Neutrophil (primary cell): ENCODE results near the gene KLF7.
A peak's percentile ranks its signal among the peaks of the same experiment; 100 is the strongest.

Experiments used
- H3K27ac ChIP-seq: fragments of 200-600 bp; sonication (generic); 2 replicates; pipeline ENCODE4 v1.5.1; 2016; ENCODE audit warnings: mild to moderate bottlenecking, moderate library complexity
- H3K27me3 ChIP-seq: fragments of 200-600 bp; sonication (generic); 2 replicates; pipeline ENCODE4 v1.6.0; 2016; ENCODE audit warnings: mild to moderate bottlenecking
- H3K36me3 ChIP-seq: fragments of 200-600 bp; sonication (generic); 2 replicates; pipeline ENCODE4 v1.5.1; 2017
- H3K4me1 ChIP-seq, 2 experiments: fragments of 200-600 bp in 1 of 2; sonication (generic) in 1 of 2; 1 replicate in 1 of 2; 2 replicates in 1 of 2; pipeline versions ENCODE4 v1.5.1 to v1.6.1; 2013 to 2016; ENCODE audit warnings: low read depth in 1 of 2, low read length in 1 of 2, mild to moderate bottlenecking in 1 of 2, moderate library complexity in 1 of 2; ENCODE audit not compliant: control insufficient read depth in 1 of 2, insufficient read depth in 1 of 2
- H3K4me3 ChIP-seq, 2 experiments: fragments of 200-600 bp in 1 of 2; sonication (generic) in 1 of 2; 1 replicate in 1 of 2; 2 replicates in 1 of 2; pipeline ENCODE4 v1.5.1; 2013 to 2016; ENCODE audit warnings: low read depth in 1 of 2, low read length in 1 of 2, mild to moderate bottlenecking in 1 of 2, moderate library complexity in 1 of 2
- H3K9me3 ChIP-seq: fragments of 200-600 bp; sonication (generic); 2 replicates; pipeline ENCODE4 v1.5.1; 2016
- CTCF ChIP-seq: fragments of 200-600 bp; sonication (generic); IDR thresholded peaks from 2 replicates; pipeline ENCODE4 v1.5.1; 2016; ENCODE audit warnings: antibody characterized with exemption

KLF7 gene

GRCh38 chr2:207115715-207116364 is 49.9 kb downstream of the KLF7 start:
- TF ChIP-seq CTCF: no peak
- Histone ChIP-seq H3K36me3 (peaks cover 30% of the 10 kb centered on the region), H3K27me3 (no peaks in the 10 kb centered on the region), H3K4me3 (no peak overlapping the region), H3K4me1 (peaks cover 17 to 23% of the 10 kb centered on the region in 2 experiments), H3K27ac (peak overlapping the region; percentile 9), H3K9me3 (no peaks in the 10 kb centered on the region)

- Histone ChIP-seq H3K9me3 (no peaks in the 10 kb centered on the region), H3K27ac (no peak overlapping the region), H3K4me1 (peaks cover 40 to 41% of the 10 kb centered on the region in 2 experiments), H3K4me3 (no peak overlapping the region), H3K27me3 (no peaks in the 10 kb centered on the region), H3K36me3 (peaks cover 18% of the 10 kb centered on the region)
- TF ChIP-seq CTCF: no peak
Observed at GRCh38 chr2:207113414-207113813, 52.3 kb downstream of the KLF7 start.

- Histone ChIP-seq H3K27ac (peak overlapping the region; percentile 88), H3K4me3 (no peak overlapping the region), H3K4me1 (peaks cover 46 to 48% of the 10 kb centered on the region in 2 experiments), H3K36me3 (peaks cover 14% of the 10 kb centered on the region), H3K27me3 (no peaks in the 10 kb centered on the region), H3K9me3 (no peaks in the 10 kb centered on the region)
- no peak for TF ChIP-seq CTCF
Observed at GRCh38 chr2:207112785-207113184, 53.0 kb downstream of the KLF7 start.

- TF ChIP-seq CTCF: no peak
- Histone ChIP-seq H3K27me3 (no peaks in the 10 kb centered on the region), H3K36me3 (peaks cover 14% of the 10 kb centered on the region), H3K9me3 (no peaks in the 10 kb centered on the region), H3K27ac (peak overlapping the region; percentile 88), H3K4me3 (no peak overlapping the region), H3K4me1 (peaks cover 50 to 52% of the 10 kb centered on the region in 2 experiments)
Observed at GRCh38 chr2:207112383-207112782, 53.4 kb downstream of the KLF7 start.

GRCh38 chr2:207111757-207112156 is 54.0 kb downstream of the KLF7 start:
- H3K27ac ChIP-seq: peak overlapping the region; percentile 88
- no peak overlapping the region for H3K4me3 ChIP-seq
- peaks cover 20% of the 10 kb centered on the region for H3K36me3 ChIP-seq
- no peak for TF ChIP-seq CTCF
- peaks cover 57 to 58% of the 10 kb centered on the region in 2 experiments for H3K4me1 ChIP-seq
- no peaks in the 10 kb centered on the region for H3K9me3 ChIP-seq
- H3K27me3 ChIP-seq: no peaks in the 10 kb centered on the region
